Esophagus squamous epithelium (tissue), 5 donors: ENCODE measurements around the gene HHATL. TPM values are rescaled to one million over a fixed set of nuclear protein-coding genes. Genes with fewer than 3 reads are reported as not detected.

Experiments
- DNase-seq: peaks from one replicate; lab custom pipeline; 2025; lab: John Stamatoyannopoulos, UW
- H3K27ac ChIP-seq, 4 donors: fragments of 200-600 bp; sonication (generic); one replicate each; pipeline ENCODE4 v1.5.1; 2016 to 2019; ENCODE audit warnings: mild to moderate bottlenecking in 1 of 4
- H3K27me3 ChIP-seq, 4 donors: fragments of 200-600 bp; sonication (generic); 1 replicate in 3 of 4; 2 replicates in 1 of 4; pipeline versions ENCODE4 v1.5.1 to v1.6.0; 2017 to 2021; ENCODE audit warnings: antibody characterized with exemption in 1 of 4
- H3K36me3 ChIP-seq, 3 donors: fragments of 200-600 bp; sonication (generic); one replicate each; pipeline ENCODE4 v1.5.1; 2016 to 2019
- H3K4me1 ChIP-seq, 3 donors: fragments of 200-600 bp; sonication (generic); one replicate each; pipeline ENCODE4 v1.5.1; 2017 to 2019
- H3K4me3 ChIP-seq, 4 donors: fragments of 200-600 bp; sonication (generic); 1 replicate in 3 of 4; 2 replicates in 1 of 4; pipeline ENCODE4 v1.5.1; 2016 to 2019; ENCODE audit warnings: mild to moderate bottlenecking in 2 of 4, moderate library complexity in 1 of 4
- H3K9me3 ChIP-seq, 3 donors: fragments of 200-600 bp; sonication (generic); one replicate each; pipeline ENCODE4 v1.5.1; 2016 to 2019
- CTCF ChIP-seq, 6 experiments: fragments of 450-650 bp in 4 of 6; fragments of 200-600 bp in 2 of 6; sonication (generic) in 2 of 6; IDR thresholded peaks; one replicate each; pipeline ENCODE4 v1.5.1; 2016 to 2019; ENCODE audit warnings: antibody characterized with exemption in 6 of 6, mild to moderate bottlenecking in 4 of 6, moderate library complexity in 4 of 6
- POLR2A ChIP-seq, 4 donors: fragments of 450-650 bp; IDR thresholded peaks; one replicate each; pipeline ENCODE4 v1.6.1; 2017; ENCODE audit warnings: antibody characterized with exemption in 4 of 4, mild to moderate bottlenecking in 4 of 4, moderate library complexity in 3 of 4
- WGBS, 2 donors: methylation state at CpG; one replicate each; pipeline ENCODE4 v1.1.5; 2018; 5-methylcytosine and 5-hydroxymethylcytosine counted together
- intact Hi-C: fragments of 100-400 bp; cut with DNase I; formaldehyde crosslinking; loops from one replicate; pipeline ENCODE4 v1.15.0; 2022
- total RNA-seq, 4 donors: library from RNA; depleted of rRNA; stranded (reverse); fragments of >200 nt; gene quantifications; one replicate each; pipeline ENCODE4 v1.1.0, GENCODE V29; 2016
- donor health status: DM: yes; HTN: yes; CAD: no.

HHATL gene
- total RNA-seq, 4 donors from 2014 or later, result not detected

GRCh38 chr3:42665050-42665878 lies 37.3 kb downstream of the HHATL start:
- Histone ChIP-seq H3K27ac (no peak overlapping the region), H3K27me3 (peaks cover 0 to 3% (median 0%) of the 10 kb centered on the region in 4 donors), H3K9me3 (no peaks in the 10 kb centered on the region), H3K4me1 (peaks cover 10 to 52% (median 13%) of the 10 kb centered on the region in 3 donors), H3K36me3 (no peaks in the 10 kb centered on the region), H3K4me3 (no peak overlapping the region)
- WGBS, 2 donors, result 34 to 70% methylated on average over 5 to 6 of the region's 15 CpGs
- no peak for DNase-seq
- intact Hi-C loops, result no loop called here
- TF ChIP-seq POLR2A (IDR thresholded peaks at IDR 0.05) (no peak), CTCF (IDR thresholded peaks at IDR 0.05) (no peak)

- no peak overlapping the region for H3K27ac ChIP-seq
- WGBS, 2 donors, result 83 to 93% methylated on average over 5 to 6 of the region's 19 CpGs
- no peak for TF ChIP-seq POLR2A (IDR thresholded peaks at IDR 0.05)
- TF ChIP-seq CTCF (IDR thresholded peaks at IDR 0.05), result no peak
- intact Hi-C loops, result no loop called here
- no peak for DNase-seq
- peaks cover 0 to 3% (median 0%) of the 10 kb centered on the region in 4 donors for H3K27me3 ChIP-seq
- peaks cover 10 to 52% (median 13%) of the 10 kb centered on the region in 3 donors for H3K4me1 ChIP-seq
- peaks cover 0 to 8% (median 7%) of the 10 kb centered on the region in 3 donors for H3K36me3 ChIP-seq
- H3K9me3 ChIP-seq, result no peaks in the 10 kb centered on the region
- H3K4me3 ChIP-seq, result no peak overlapping the region
Measured at GRCh38 chr3:42664438-42664803, 38.2 kb downstream of the HHATL start.

GRCh38 chr3:42663581-42664437 lies 38.8 kb downstream of the HHATL start:
- DNase-seq, result no peak
- H3K27ac ChIP-seq, result no peak overlapping the region
- intact Hi-C loops, result no loop called here

GRCh38 chr3:42662813-42663535 lies 39.6 kb downstream of the HHATL start:
- Histone ChIP-seq H3K27ac (no peak overlapping the region), H3K4me3 (no peak overlapping the region), H3K27me3 (no peaks in the 10 kb centered on the region), H3K4me1 (peaks cover 10 to 58% (median 21%) of the 10 kb centered on the region in 3 donors), H3K9me3 (no peaks in the 10 kb centered on the region), H3K36me3 (peaks cover 3 to 21% (median 8%) of the 10 kb centered on the region in 3 donors)
- no peak for TF ChIP-seq CTCF (IDR thresholded peaks at IDR 0.05)
- no peak for TF ChIP-seq POLR2A (IDR thresholded peaks at IDR 0.05)
- 85 to 88% methylated on average over 3 to 9 of the region's 12 CpGs for WGBS, 2 donors
- DNase-seq, result no peak
- intact Hi-C loops, result no loop called here

More at GRCh38 chr3:42663581-42664437, 38.8 kb downstream of the HHATL start:
- Histone ChIP-seq H3K36me3 (peaks cover 0 to 13% (median 8%) of the 10 kb centered on the region in 3 donors), H3K27me3 (peaks cover 0 to 3% (median 0%) of the 10 kb centered on the region in 4 donors), H3K4me1 (peaks cover 10 to 58% (median 14%) of the 10 kb centered on the region in 3 donors), H3K4me3 (no peak overlapping the region), H3K9me3 (no peaks in the 10 kb centered on the region)
- WGBS, 2 donors, result 70 to 96% methylated on average over 4 to 5 of the region's 38 CpGs
- TF ChIP-seq POLR2A (IDR thresholded peaks at IDR 0.05) (no peak), CTCF (IDR thresholded peaks at IDR 0.05) (no peak)
